ENCODE data around the gene ABI1. TPM values are rescaled to one million over a fixed set of nuclear protein-coding genes. Genes with fewer than 3 reads are reported as not detected.

Gene ABI1
- total RNA-seq, 1 experiment from 2014 or later: 79.8 TPM

DNA sequence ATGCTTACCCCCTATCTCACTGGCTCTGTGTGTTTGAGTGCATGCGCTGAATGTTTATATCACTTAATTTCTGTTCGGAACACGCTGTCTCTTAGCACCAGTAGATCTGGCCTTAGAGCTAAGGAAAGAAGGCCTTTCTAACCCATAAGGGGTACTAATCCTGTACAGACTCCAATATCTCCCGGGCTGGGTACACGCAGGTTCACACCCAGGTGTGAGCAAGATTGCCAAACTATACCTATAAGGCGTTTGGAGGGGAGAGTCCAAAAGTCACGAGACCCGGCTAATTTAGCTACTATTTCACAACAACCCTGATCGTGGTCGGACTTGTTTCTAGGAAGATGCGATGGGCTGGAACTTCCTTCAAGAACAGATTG is 164.0 kb downstream of the ABI1 start:
- H3K4me1 ChIP-seq (ENCODE audit: low read length): peaks cover 47% of the 10 kb centered on the region
- peak overlapping the region; percentile 94 for H3K9ac ChIP-seq (ENCODE audit: low read length)
- H3K9me3 ChIP-seq (ENCODE audit: low read length): no peaks in the 10 kb centered on the region
- peak overlapping the region; percentile 73 for H3K4me2 ChIP-seq (ENCODE audit: low read depth, low read length, poor library complexity, severe bottlenecking)
- H3K4me3 ChIP-seq (ENCODE audit: low read length): peak overlapping the region; percentile 93
- peaks cover 7% of the 10 kb centered on the region; the same call in 1 of the 2 replicates for H3K36me3 ChIP-seq (ENCODE audit: insufficient read depth, low read length)
- no peaks in the 10 kb centered on the region for H3K9me2 ChIP-seq (replicated peaks; ENCODE audit: insufficient read depth, low read length)
- H3K79me2 ChIP-seq (ENCODE audit: low read length): peaks cover 42% of the 10 kb centered on the region
- no peaks in the 10 kb centered on the region for H3K27me3 ChIP-seq (ENCODE audit: low read length)
- H3K27ac ChIP-seq (ENCODE audit: low read length): peak overlapping the region; percentile 54
- peak overlapping the region; percentile 66; the same call in 1 of the 2 replicates for H2AFZ ChIP-seq (ENCODE audit: low read length)
- 0 out of 2 replicates have a peak, but pooled peaks cover 4% of the 10 kb centered on the region for H4K20me1 ChIP-seq (ENCODE audit: insufficient read depth, low read depth, low read length)
- DNase-seq: no peak

Small RNAs within 50 kb of the gene (small RNA-seq; reads per million reads assigned to genes)
- not detected for gene RF00191
- gene RNU6-946P: not detected

Other genes with a start within 250 kb of the ABI1 start
- 13.6 TPM in 2 replicates for gene PDSS1, start 163.3 kb downstream of the ABI1 start, total RNA-seq (2014; rRNA removed; shearing (Covaris generic); ENCODE audit: low replicate concordance)
- 13.2 and 16.3 TPM in 2 replicates for gene ANKRD26, start 239.5 kb upstream of the ABI1 start, total RNA-seq (2014; rRNA removed; shearing (Covaris generic); ENCODE audit: low replicate concordance)

Measured in Karpas-422 (cell line).